Gastrocnemius medialis (tissue), 4 donors: ENCODE data around the gene CORO2B. TPM values are rescaled to one million over a fixed set of nuclear protein-coding genes. Genes with fewer than 3 reads are reported as not detected.

Source experiments
- ATAC-seq, 2 donors: fragments of 150-250 bp; one replicate each; pipeline ENCODE4 v1.9.1; 2016
- DNase-seq, 2 donors: peaks; one replicate each; pipeline ENCODE4 v3.0.0-alpha.2; 2019
- H3K27ac ChIP-seq, 4 donors: fragments of 200-600 bp; sonication (generic); 1 replicate in 1 of 4; 2 replicates in 3 of 4; pipeline ENCODE4 v1.5.1; 2016 to 2018; ENCODE audit warnings: mild to moderate bottlenecking in 2 of 4, moderate library complexity in 1 of 4
- H3K27me3 ChIP-seq, 3 donors: fragments of 200-600 bp; sonication (generic) in 2 of 3; 1 replicate in 1 of 3; 2 replicates in 2 of 3; pipeline versions ENCODE4 v1.5.1 to v1.6.0; 2016 to 2019; ENCODE audit warnings: mild to moderate bottlenecking in 1 of 3, moderate library complexity in 1 of 3
- H3K36me3 ChIP-seq, 2 donors: fragments of 200-600 bp; sonication (generic) in 1 of 2; one replicate each; pipeline ENCODE4 v1.5.1; 2017 to 2018
- H3K4me1 ChIP-seq, 2 donors: fragments of 200-600 bp; sonication (generic) in 1 of 2; one replicate each; pipeline ENCODE4 v1.5.1; 2016 to 2017; ENCODE audit warnings: mild to moderate bottlenecking in 2 of 2
- H3K4me3 ChIP-seq, 4 donors: fragments of 200-600 bp; sonication (generic) in 3 of 4; 1 replicate in 1 of 4; 2 replicates in 3 of 4; pipeline ENCODE4 v1.5.1; 2016 to 2019; ENCODE audit warnings: mild to moderate bottlenecking in 2 of 4
- H3K9me3 ChIP-seq, 3 donors: fragments of 200-600 bp; sonication (generic) in 2 of 3; 1 replicate in 1 of 3; 2 replicates in 2 of 3; pipeline ENCODE4 v1.5.1; 2016 to 2019
- POLR2A ChIP-seq, 2 donors: fragments of 450-650 bp; IDR thresholded peaks; one replicate each; pipeline ENCODE4 v1.6.1; 2017; ENCODE audit warnings: antibody characterized with exemption in 2 of 2, mild to moderate bottlenecking in 2 of 2, moderate library complexity in 2 of 2
- in situ Hi-C, 4 donors: fragments of 200-750 bp; cut with MboI; loops; one replicate each; pipeline versions ENCODE4 v1.15.0 to v1.8.0; 2017; ENCODE audit warnings: low sequenced_read_pairs in 4 of 4
- intact Hi-C: fragments of 100-400 bp; cut with DNase I; formaldehyde crosslinking; loops from one replicate; pipeline ENCODE4 v1.15.1; 2023; ENCODE audit warnings: low total_unique reads
- total RNA-seq, 4 donors: library from RNA; depleted of rRNA; stranded (reverse); fragments of >200 nt; gene quantifications; one replicate each; pipeline versions ENCODE4 v1.1.0 to v1.2.3, GENCODE V29; 2016
- TF ChIP-seq, protein P1 (sequence below), 5 experiments: fragments of 450-650 bp in 3 of 5; fragments of 200-600 bp in 2 of 5; sonication (generic) in 2 of 5; IDR thresholded peaks in 4 of 5; conservative IDR thresholded peaks in 1 of 5; 1 replicate in 4 of 5; 2 replicates in 1 of 5; pipeline ENCODE4 v1.5.1; 2016 to 2019; ENCODE audit warnings: antibody characterized with exemption in 5 of 5, mild to moderate bottlenecking in 3 of 5, moderate library complexity in 3 of 5

The CORO2B gene
- total RNA-seq, 4 donors from 2014 or later, result 1.5 to 2.2 (median 1.8) TPM

DNA sequence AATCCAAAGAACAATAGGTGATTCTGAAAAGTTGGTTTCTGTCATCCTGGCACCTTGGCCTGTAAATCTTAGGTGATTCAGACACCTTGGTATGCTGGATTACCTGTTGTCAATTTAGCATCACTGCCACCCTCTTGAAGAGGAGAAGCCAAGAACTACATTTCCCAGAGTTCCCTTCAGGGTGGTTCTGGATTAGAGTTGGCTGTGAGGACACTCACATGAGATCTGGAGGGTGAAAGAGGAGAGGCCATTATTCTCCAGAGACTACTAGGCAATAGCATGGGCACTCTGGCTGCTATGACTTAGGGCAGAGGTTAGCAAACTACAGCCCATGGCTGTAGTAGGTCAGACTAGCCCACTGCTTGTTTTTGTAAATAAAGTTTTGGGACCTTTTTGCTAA lies 41.7 kb upstream of the CORO2B start:
- Histone ChIP-seq H3K27me3 (no peaks in the 10 kb centered on the region), H3K9me3 (no peaks in the 10 kb centered on the region), H3K4me1 (no peaks in the 10 kb centered on the region), H3K36me3 (no peaks in the 10 kb centered on the region), H3K4me3 (no peak overlapping the region), H3K27ac (no peak overlapping the region)
- in situ Hi-C loops, result loop anchor here in 1 of 4 donors (25.0 kb wide), 1 partner anchor 225 kb away; no protein-coding TSS in a partner anchor
- intact Hi-C loops, result no loop called here
- no peak for TF ChIP-seq POLR2A (IDR thresholded peaks at IDR 0.05)
- TF ChIP-seq, protein P1, sequence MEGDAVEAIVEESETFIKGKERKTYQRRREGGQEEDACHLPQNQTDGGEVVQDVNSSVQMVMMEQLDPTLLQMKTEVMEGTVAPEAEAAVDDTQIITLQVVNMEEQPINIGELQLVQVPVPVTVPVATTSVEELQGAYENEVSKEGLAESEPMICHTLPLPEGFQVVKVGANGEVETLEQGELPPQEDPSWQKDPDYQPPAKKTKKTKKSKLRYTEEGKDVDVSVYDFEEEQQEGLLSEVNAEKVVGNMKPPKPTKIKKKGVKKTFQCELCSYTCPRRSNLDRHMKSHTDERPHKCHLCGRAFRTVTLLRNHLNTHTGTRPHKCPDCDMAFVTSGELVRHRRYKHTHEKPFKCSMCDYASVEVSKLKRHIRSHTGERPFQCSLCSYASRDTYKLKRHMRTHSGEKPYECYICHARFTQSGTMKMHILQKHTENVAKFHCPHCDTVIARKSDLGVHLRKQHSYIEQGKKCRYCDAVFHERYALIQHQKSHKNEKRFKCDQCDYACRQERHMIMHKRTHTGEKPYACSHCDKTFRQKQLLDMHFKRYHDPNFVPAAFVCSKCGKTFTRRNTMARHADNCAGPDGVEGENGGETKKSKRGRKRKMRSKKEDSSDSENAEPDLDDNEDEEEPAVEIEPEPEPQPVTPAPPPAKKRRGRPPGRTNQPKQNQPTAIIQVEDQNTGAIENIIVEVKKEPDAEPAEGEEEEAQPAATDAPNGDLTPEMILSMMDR (IDR thresholded peaks at IDR 0.05 in 4 of 5, conservative IDR thresholded peaks at IDR 0.05 in 1 of 5), result no peak
- no peak for DNase-seq
- no peak for ATAC-seq

DNA sequence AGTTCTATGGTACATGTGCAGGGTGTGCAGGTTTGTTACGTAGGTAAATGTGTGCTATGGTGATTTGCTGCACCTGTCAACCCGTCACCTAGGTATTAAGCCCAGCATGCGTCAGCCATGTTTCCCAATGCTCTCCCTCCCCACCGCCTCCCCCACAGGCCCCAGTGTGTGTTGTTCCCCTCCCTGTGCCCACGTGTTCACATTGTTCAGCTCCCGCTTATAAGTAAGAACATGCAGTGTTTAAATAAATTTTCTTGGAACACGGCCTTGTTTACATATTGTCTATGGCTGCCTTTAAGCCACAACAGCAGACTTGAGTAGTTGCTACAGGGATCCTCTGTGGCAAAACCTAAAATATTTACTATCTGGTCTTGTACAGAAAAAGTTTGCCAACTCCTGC lies 41.3 kb upstream of the CORO2B start:
- Histone ChIP-seq H3K4me3 (no peak overlapping the region), H3K36me3 (no peaks in the 10 kb centered on the region), H3K27ac (no peak overlapping the region), H3K4me1 (no peaks in the 10 kb centered on the region), H3K27me3 (no peaks in the 10 kb centered on the region), H3K9me3 (no peaks in the 10 kb centered on the region)
- in situ Hi-C loops, result loop anchor here in 1 of 4 donors (25.0 kb wide), 1 partner anchor 225 kb away; no protein-coding TSS in a partner anchor
- DNase-seq (no peak), ATAC-seq (no peak)
- TF ChIP-seq, protein P1 (IDR thresholded peaks at IDR 0.05 in 4 of 5, conservative IDR thresholded peaks at IDR 0.05 in 1 of 5), result no peak
- no peak for TF ChIP-seq POLR2A (IDR thresholded peaks at IDR 0.05)
- intact Hi-C loops, result no loop called here

DNA sequence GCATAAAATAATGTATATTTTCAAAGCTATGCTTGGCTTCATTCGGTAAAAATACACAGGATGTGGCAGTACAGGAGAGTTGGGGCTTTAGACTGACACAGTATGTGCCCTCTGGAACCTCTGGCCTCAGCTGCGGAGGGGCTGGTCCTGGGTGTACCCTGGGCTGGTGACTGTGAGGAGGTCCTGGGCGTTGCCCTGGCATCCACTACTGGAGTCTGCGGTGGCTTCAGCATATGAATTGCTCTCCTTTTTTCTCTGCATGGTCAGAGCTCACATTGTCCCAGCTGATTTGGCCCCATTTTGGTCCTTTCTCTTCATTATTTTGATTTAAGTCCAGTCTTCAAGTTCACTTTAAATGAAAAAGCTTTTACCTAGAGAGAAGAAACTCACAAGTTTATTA lies 40.5 kb upstream of the CORO2B start:
- no peak overlapping the region for H3K4me3 ChIP-seq
- H3K9me3 ChIP-seq, result no peaks in the 10 kb centered on the region
- no peaks in the 10 kb centered on the region for H3K27me3 ChIP-seq
- in situ Hi-C loops (loop anchor here in 1 of 4 donors (25.0 kb wide), 1 partner anchor 226 kb away; no protein-coding TSS in a partner anchor), intact Hi-C loops (no loop called here)
- DNase-seq (no peak), ATAC-seq (no peak)
- no peak for TF ChIP-seq POLR2A (IDR thresholded peaks at IDR 0.05)
- TF ChIP-seq, protein P1 (IDR thresholded peaks at IDR 0.05 in 4 of 5, conservative IDR thresholded peaks at IDR 0.05 in 1 of 5), result no peak
- no peaks in the 10 kb centered on the region for H3K4me1 ChIP-seq
- no peak overlapping the region for H3K27ac ChIP-seq
- no peaks in the 10 kb centered on the region for H3K36me3 ChIP-seq

DNA sequence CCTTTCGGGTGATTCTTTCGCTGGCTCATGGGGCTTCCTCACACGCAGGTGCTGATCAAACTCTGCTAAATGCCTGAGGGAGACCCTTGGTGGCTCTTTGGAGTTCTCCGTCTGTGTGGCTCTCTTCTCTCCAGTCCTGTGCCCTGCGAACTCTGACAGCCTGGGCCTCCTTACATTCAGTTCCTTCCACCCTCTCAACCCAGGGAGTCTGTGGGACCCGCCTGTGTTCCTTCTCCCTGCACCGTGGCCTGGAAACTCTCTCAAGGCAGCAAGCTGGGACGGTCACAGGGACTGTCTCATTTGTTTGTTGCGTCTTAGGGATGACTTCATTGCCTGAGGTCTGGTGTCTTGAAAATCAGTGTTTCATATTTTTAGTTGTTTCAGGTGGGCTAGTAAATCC lies 37.0 kb upstream of the CORO2B start:
- in situ Hi-C loops, result loop anchor here in 1 of 4 donors (25.0 kb wide), 1 partner anchor 229 kb away; no protein-coding TSS in a partner anchor
- Histone ChIP-seq H3K4me3 (no peak overlapping the region), H3K27me3 (no peaks in the 10 kb centered on the region), H3K27ac (no peak overlapping the region), H3K4me1 (peaks cover 0 to 4% of the 10 kb centered on the region in 2 donors), H3K36me3 (no peaks in the 10 kb centered on the region), H3K9me3 (no peaks in the 10 kb centered on the region)
- ATAC-seq, result no peak
- no peak for DNase-seq
- no peak for TF ChIP-seq POLR2A (IDR thresholded peaks at IDR 0.05)
- TF ChIP-seq, protein P1 (IDR thresholded peaks at IDR 0.05 in 4 of 5, conservative IDR thresholded peaks at IDR 0.05 in 1 of 5), result no peak
- intact Hi-C loops, result no loop called here

DNA sequence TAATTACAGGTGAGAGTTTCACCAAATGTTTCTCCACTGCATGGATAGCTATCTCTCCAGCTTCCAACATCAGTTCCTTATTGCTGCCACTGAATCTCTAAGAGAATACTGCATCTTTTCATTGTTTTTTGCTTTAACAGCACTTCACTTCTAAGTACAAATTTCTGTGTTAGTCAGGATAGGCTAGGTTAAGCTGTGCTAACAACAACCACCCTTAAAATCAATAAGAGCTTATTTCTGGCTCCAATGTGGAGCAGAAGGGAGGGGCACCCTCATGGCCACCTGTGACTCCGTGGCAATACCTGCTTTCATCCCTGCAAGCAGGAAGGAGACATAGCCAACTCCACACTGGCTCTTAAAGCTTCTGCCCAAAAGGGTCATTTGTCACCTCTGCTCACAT lies 36.4 kb upstream of the CORO2B start:
- no peaks in the 10 kb centered on the region for H3K36me3 ChIP-seq
- H3K9me3 ChIP-seq, result no peaks in the 10 kb centered on the region
- no peaks in the 10 kb centered on the region for H3K27me3 ChIP-seq
- H3K4me3 ChIP-seq, result no peak overlapping the region
- no peak overlapping the region for H3K27ac ChIP-seq
- intact Hi-C loops, result no loop called here
- TF ChIP-seq POLR2A (IDR thresholded peaks at IDR 0.05), result no peak
- TF ChIP-seq, protein P1 (IDR thresholded peaks at IDR 0.05 in 4 of 5, conservative IDR thresholded peaks at IDR 0.05 in 1 of 5), result no peak
- no peak for DNase-seq
- no peak for ATAC-seq
- in situ Hi-C loops, result loop anchor here in 1 of 4 donors (25.0 kb wide), 1 partner anchor 230 kb away; no protein-coding TSS in a partner anchor
- peaks cover 0 to 4% of the 10 kb centered on the region in 2 donors for H3K4me1 ChIP-seq
